PC-9 (cell line): ENCODE results near the gene ZCCHC8. TPM values are rescaled to one million over a fixed set of nuclear protein-coding genes. Genes with fewer than 3 reads are reported as not detected.
A peak's percentile ranks its signal among the peaks of the same experiment; 100 is the strongest.
"Not testable (repeated sequence)": the region's sequence is repeated elsewhere in the genome, so short reads cannot be mapped to it uniquely, and the experiment has no call there.

Experiments
- BruUV-seq: library from RNA; stranded (reverse); fragments of 400-500 nt; replicated peaks from 2 replicates; lab custom pipeline; 2021; lab: Mats Ljungman, UMichigan
- CTCF ChIA-PET: fragments of 300-600 bp; sonication (Branson Sonifier 250); formaldehyde crosslinking; loops from one replicate; lab custom pipeline; 2022; ENCODE audit warnings: antibody characterized with exemption; lab: Charles Lee
- POLR2A ChIA-PET: fragments of 300-600 bp; sonication (Branson Sonifier 250); formaldehyde crosslinking; loops from one replicate; lab custom pipeline; 2022; ENCODE audit warnings: antibody characterized with exemption; ENCODE audit not compliant: unreplicated experiment; lab: Charles Lee
- DNase-seq, 2 experiments: peaks; one replicate each; pipeline versions ENCODE4 v3.0.0 to v3.0.0-alpha.2; 2015 to 2022; ENCODE audit warnings: mixed read lengths in 1 of 2
- H2AFZ ChIP-seq: fragments of 200-600 bp; sonication (generic); 2 replicates; pipeline ENCODE4 v1.8.1; 2017; ENCODE audit warnings: antibody characterized with exemption
- H3F3A ChIP-seq: fragments of 200-600 bp; sonication (generic); 2 replicates; pipeline ENCODE4 v1.8.1; 2017; ENCODE audit warnings: antibody characterized with exemption, mild to moderate bottlenecking, low read depth; ENCODE audit not compliant: insufficient read depth
- H3K27ac ChIP-seq: fragments of 200-600 bp; sonication (generic); 2 replicates; pipeline ENCODE4 v1.6.1; 2016; ENCODE audit warnings: mixed run types
- H3K27me3 ChIP-seq: fragments of 200-600 bp; sonication (generic); 2 replicates; pipeline ENCODE4 v1.6.1; 2016; ENCODE audit warnings: low read depth, mixed run types; ENCODE audit not compliant: insufficient read depth
- H3K36me3 ChIP-seq: fragments of 200-600 bp; sonication (generic); 2 replicates; pipeline ENCODE4 v1.6.1; 2016; ENCODE audit warnings: low read depth, mixed run types
- H3K4me1 ChIP-seq: fragments of 200-600 bp; sonication (generic); replicated peaks from 2 replicates; pipeline ENCODE4 v1.6.1; 2016; ENCODE audit warnings: mixed run types; ENCODE audit not compliant: insufficient read depth
- H3K4me2 ChIP-seq: fragments of 200-600 bp; sonication (generic); 2 replicates; pipeline ENCODE4 v1.6.1; 2017; ENCODE audit warnings: mixed run types
- H3K4me3 ChIP-seq: fragments of 200-600 bp; sonication (generic); 2 replicates; pipeline ENCODE4 v1.6.1; 2016; ENCODE audit warnings: mixed run types
- H3K79me2 ChIP-seq: fragments of 200-600 bp; sonication (generic); 2 replicates; pipeline ENCODE4 v1.6.1; 2017; ENCODE audit warnings: low read depth, mixed run types
- H3K9me2 ChIP-seq: fragments of 200-600 bp; sonication (generic); 2 replicates; pipeline ENCODE4 v1.8.1; 2017; ENCODE audit warnings: mild to moderate bottlenecking; ENCODE audit not compliant: insufficient read depth
- H3K9me3 ChIP-seq: fragments of 200-600 bp; sonication (generic); 2 replicates; pipeline ENCODE4 v1.8.1; 2016; ENCODE audit warnings: low read depth; ENCODE audit not compliant: insufficient read depth
- H4K20me1 ChIP-seq: fragments of 200-600 bp; sonication (generic); 2 replicates; pipeline ENCODE4 v1.8.1; 2017; ENCODE audit not compliant: insufficient read depth
- CTCF ChIP-seq: fragments of 200-600 bp; sonication (generic); conservative IDR thresholded peaks from 2 replicates; pipeline ENCODE4 v1.6.1; 2017; ENCODE audit warnings: mixed run types, antibody characterized with exemption, mild to moderate bottlenecking, moderate library complexity
- EZH2 ChIP-seq: fragments of 200-600 bp; sonication (generic); IDR thresholded peaks from 2 replicates; pipeline ENCODE4 v1.8.0; 2017; ENCODE audit warnings: antibody characterized with exemption, low read depth
- intact Hi-C: fragments of 100-400 bp; cut with micrococcal nuclease; formaldehyde crosslinking; loops from one replicate; pipeline ENCODE4 v1.10.0; 2022; ENCODE audit not compliant: unreplicated experiment
- total RNA-seq: library from RNA; stranded (reverse); gene quantifications from 2 replicates; pipeline ENCODE4 v1.2.3, GENCODE V29; 2021

ZCCHC8 gene
- total RNA-seq, 1 experiment from 2014 or later = 24.3 TPM

GRCh38 chr12:122486805-122487426 lies 13.8 kb downstream of the ZCCHC8 start:
- H2AFZ ChIP-seq = no peak overlapping the region
- H3K27ac ChIP-seq = peak overlapping the region; percentile 6; the same call in 1 of the 2 replicates
- no peaks in the 10 kb centered on the region for H3K4me1 ChIP-seq
- no TSS peak for BruUV-seq
- H3K27me3 ChIP-seq = no peaks in the 10 kb centered on the region
- TF ChIP-seq EZH2 = no peak
- TF ChIP-seq CTCF = no peak
- H3K4me2 ChIP-seq = no peak overlapping the region
- no peaks in the 10 kb centered on the region; the same call in 1 of the 2 replicates for H3K79me2 ChIP-seq
- H3F3A ChIP-seq = peaks cover 30% of the 10 kb centered on the region
- peaks cover 58% of the 10 kb centered on the region for H3K36me3 ChIP-seq
- no peak for DNase-seq
- ChIA-PET CTCF (interaction anchor here (0.6 kb wide), 1 partner anchor 842 kb away, joined by 5 read pairs; no protein-coding TSS in a partner anchor), POLR2A (interaction anchor here (0.5 kb wide), 1 partner anchor 138 kb away, joined by 4 read pairs; no protein-coding TSS in a partner anchor)
- intact Hi-C loops = no loop called here
- no peaks in the 10 kb centered on the region for H3K9me3 ChIP-seq
- H3K9me2 ChIP-seq = no peaks in the 10 kb centered on the region
- no peak overlapping the region for H3K4me3 ChIP-seq
- H4K20me1 ChIP-seq = 0 out of 2 replicates have a peak, but pooled peaks cover 5% of the 10 kb centered on the region

- H2AFZ ChIP-seq, H3K4me1 ChIP-seq, H3K27me3 ChIP-seq, intact Hi-C loops, H4K20me1 ChIP-seq, H3K79me2 ChIP-seq, BruUV-seq, H3K9me2 ChIP-seq, H3K9me3 ChIP-seq, H3K27ac ChIP-seq, H3K4me2 ChIP-seq, H3K4me3 ChIP-seq, DNase-seq: not testable (repeated sequence)
- POLR2A ChIA-PET = interaction anchor here (0.5 to 0.6 kb wide), 2 partner anchors 9 to 138 kb away, joined by 4 to 5 read pairs; no protein-coding TSS in a partner anchor
- Histone ChIP-seq H3F3A (peaks cover 30% of the 10 kb centered on the region), H3K36me3 (peaks cover 56% of the 10 kb centered on the region)
- CTCF ChIA-PET = interaction anchor here (0.6 kb wide), 1 partner anchor 843 kb away, joined by 5 read pairs; no protein-coding TSS in a partner anchor
Measured at GRCh38 chr12:122486360-122486759, 14.4 kb downstream of the ZCCHC8 start.

- H2AFZ ChIP-seq, H3K4me1 ChIP-seq, H4K20me1 ChIP-seq, H3K9me2 ChIP-seq, intact Hi-C loops, POLR2A ChIA-PET, BruUV-seq, DNase-seq, H3K4me3 ChIP-seq, H3K4me2 ChIP-seq, H3K79me2 ChIP-seq, H3K9me3 ChIP-seq, H3K27me3 ChIP-seq, H3K27ac ChIP-seq: not testable (repeated sequence)
- CTCF ChIA-PET = interaction anchor here (0.7 kb wide), 1 partner anchor 16 kb away, joined by 5 read pairs; the partner anchor contains the start of gene ZCCHC8
- H3F3A ChIP-seq = peaks cover 20% of the 10 kb centered on the region; the same call in 1 of the 2 replicates
- peaks cover 49% of the 10 kb centered on the region for H3K36me3 ChIP-seq
Measured at GRCh38 chr12:122484385-122484784, 16.3 kb downstream of the ZCCHC8 start.

GRCh38 chr12:122483969-122484368 lies 16.8 kb downstream of the ZCCHC8 start:
- Histone ChIP-seq H3K27ac (no peak overlapping the region), H3F3A (peaks cover 17% of the 10 kb centered on the region; the same call in 1 of the 2 replicates), H2AFZ (no peak overlapping the region), H3K9me2 (no peaks in the 10 kb centered on the region), H3K4me1 (no peaks in the 10 kb centered on the region), H4K20me1 (0 out of 2 replicates have a peak, but pooled peaks cover 5% of the 10 kb centered on the region), H3K4me3 (no peak overlapping the region), H3K9me3 (no peaks in the 10 kb centered on the region), H3K79me2 (no peaks in the 10 kb centered on the region; the same call in 1 of the 2 replicates), H3K36me3 (peaks cover 45% of the 10 kb centered on the region), H3K4me2 (no peak overlapping the region), H3K27me3 (no peaks in the 10 kb centered on the region)
- CTCF ChIA-PET = interaction anchor here (0.7 kb wide), 1 partner anchor 17 kb away, joined by 5 read pairs; the partner anchor contains the start of gene ZCCHC8
- no peak for TF ChIP-seq EZH2
- no peak for TF ChIP-seq CTCF
- no TSS peak for BruUV-seq
- intact Hi-C loops = no loop called here
- POLR2A ChIA-PET = interaction anchor here (0.6 kb wide), 1 partner anchor 26 kb away, joined by 4 read pairs; no protein-coding TSS in a partner anchor
- no peak for DNase-seq
